Measurements from ENCODE around the gene CLK2. TPM values are rescaled to one million over a fixed set of nuclear protein-coding genes. Genes with fewer than 3 reads are reported as not detected.

CLK2 gene
- 10 to 100 TPM; 54.8 to 57.8 TPM for total RNA-seq
- total RNA-seq, result 65.0 to 95.8 reads per million in 2 donors

GRCh38 chr1:155273343-155274245, at the start of gene CLK2:
Gene CLK2, minus strand, starts transcription at chr1:155273504. Its CDS starts 2,527 bp downstream, at chr1:155270977.
- DNase-seq, result peak; percentile 90 to 92 (median 90)
- Mint-ChIP-seq H3K27ac (peak within 1 kb of the TSS; percentile 87), H3K4me3 (peak within 1 kb of the TSS; percentile 98), H3K4me1 (peaks cover 40% of the 10 kb centered on the region), H3K27me3 (no peaks in the 10 kb centered on the region), H3K36me3 (ENCODE audit: low read depth) (peaks cover 5% of the 10 kb centered on the region)
- peak; percentile 88 for ATAC-seq
- no peaks in the 10 kb centered on the region for H3K9me3 ChIP-seq (ENCODE audit: control insufficient read depth, low read length, poor library complexity, severe bottlenecking)

- peaks cover 29% of the 10 kb centered on the region for H3K4me1 Mint-ChIP-seq
- DNase-seq, result no peak
Measured at GRCh38 chr1:155322571-155322952, 49.3 kb upstream of the CLK2 start.

GRCh38 chr1:155321639-155322503, 48.6 kb upstream of the CLK2 start:
- peaks cover 2% of the 10 kb centered on the region for H3K36me3 Mint-ChIP-seq (ENCODE audit: low read depth)
- DNase-seq (no peak), ATAC-seq (no peak)
- H3K27me3 Mint-ChIP-seq, result no peaks in the 10 kb centered on the region
- no peaks in the 10 kb centered on the region for H3K9me3 ChIP-seq (ENCODE audit: control insufficient read depth, low read length, poor library complexity, severe bottlenecking)
- H3K4me3 Mint-ChIP-seq, result peak overlapping the region; percentile 86
- no peak overlapping the region for H3K27ac Mint-ChIP-seq
- peaks cover 29% of the 10 kb centered on the region for H3K4me1 Mint-ChIP-seq

More at GRCh38 chr1:155322571-155322952, 49.3 kb upstream of the CLK2 start:
- no peak overlapping the region for H3K27ac Mint-ChIP-seq
- H3K27me3 Mint-ChIP-seq, result no peaks in the 10 kb centered on the region
- no peak for ATAC-seq
- peak overlapping the region; percentile 86 for H3K4me3 Mint-ChIP-seq
- H3K9me3 ChIP-seq (ENCODE audit: control insufficient read depth, low read length, poor library complexity, severe bottlenecking), result no peaks in the 10 kb centered on the region
- H3K36me3 Mint-ChIP-seq (ENCODE audit: low read depth), result peaks cover 2% of the 10 kb centered on the region

- H3K4me3 Mint-ChIP-seq, result peak within 1 kb of the TSS; percentile 86
- ATAC-seq (peak; percentile 37), DNase-seq (peak; percentile 55 to 67 (median 61))
- H3K9me3 ChIP-seq (ENCODE audit: control insufficient read depth, low read length, poor library complexity, severe bottlenecking), result no peaks in the 10 kb centered on the region
- no peaks in the 10 kb centered on the region for H3K27me3 Mint-ChIP-seq
- peak within 1 kb of the TSS; percentile 41 for H3K27ac Mint-ChIP-seq
- peaks cover 2% of the 10 kb centered on the region for H3K36me3 Mint-ChIP-seq (ENCODE audit: low read depth)
- H3K4me1 Mint-ChIP-seq, result peaks cover 26% of the 10 kb centered on the region
Measured at GRCh38 chr1:155320661-155321617, 47.6 kb upstream of the CLK2 start, which contains the start of gene RUSC1. Gene RUSC1, plus strand, starts transcription at chr1:155320894. Its CDS starts 880 bp downstream, at chr1:155321774.

GRCh38 chr1:155320252-155320651, 46.9 kb upstream of the CLK2 start:
- H3K9me3 ChIP-seq (ENCODE audit: control insufficient read depth, low read length, poor library complexity, severe bottlenecking), result no peaks in the 10 kb centered on the region
- Mint-ChIP-seq H3K4me1 (peaks cover 23% of the 10 kb centered on the region), H3K4me3 (peak overlapping the region; percentile 86), H3K27ac (peak overlapping the region; percentile 41), H3K36me3 (ENCODE audit: low read depth) (peaks cover 2% of the 10 kb centered on the region), H3K27me3 (no peaks in the 10 kb centered on the region)
- DNase-seq (no peak), ATAC-seq (no peak)

GRCh38 chr1:155319536-155319935, 46.2 kb upstream of the CLK2 start:
- no peak for ATAC-seq
- no peaks in the 10 kb centered on the region for H3K9me3 ChIP-seq (ENCODE audit: control insufficient read depth, low read length, poor library complexity, severe bottlenecking)
- peak overlapping the region; percentile 41 for H3K27ac Mint-ChIP-seq
- H3K27me3 Mint-ChIP-seq, result no peaks in the 10 kb centered on the region
- no peak for DNase-seq
- peaks cover 23% of the 10 kb centered on the region for H3K4me1 Mint-ChIP-seq
- H3K36me3 Mint-ChIP-seq (ENCODE audit: low read depth), result peaks cover 2% of the 10 kb centered on the region
- H3K4me3 Mint-ChIP-seq, result peak overlapping the region; percentile 21

GRCh38 chr1:155318082-155318481, 44.8 kb upstream of the CLK2 start:
- no peak for DNase-seq
- Mint-ChIP-seq H3K27ac (no peak overlapping the region), H3K36me3 (ENCODE audit: low read depth) (peaks cover 7% of the 10 kb centered on the region), H3K4me3 (no peak overlapping the region), H3K4me1 (peaks cover 26% of the 10 kb centered on the region), H3K27me3 (no peaks in the 10 kb centered on the region)
- no peak for ATAC-seq
- H3K9me3 ChIP-seq (ENCODE audit: control insufficient read depth, low read length, poor library complexity, severe bottlenecking), result no peaks in the 10 kb centered on the region

GRCh38 chr1:155316922-155317321, 43.6 kb upstream of the CLK2 start:
- peaks cover 8% of the 10 kb centered on the region for H3K36me3 Mint-ChIP-seq (ENCODE audit: low read depth)

GRCh38 chr1:155313261-155313660, 40.0 kb upstream of the CLK2 start:
- peaks cover 29% of the 10 kb centered on the region for H3K4me1 Mint-ChIP-seq
- H3K27me3 Mint-ChIP-seq, result no peaks in the 10 kb centered on the region
- no peak for ATAC-seq
- no peak overlapping the region for H3K4me3 Mint-ChIP-seq
- H3K36me3 Mint-ChIP-seq (ENCODE audit: low read depth), result peaks cover 7% of the 10 kb centered on the region
- no peaks in the 10 kb centered on the region for H3K9me3 ChIP-seq (ENCODE audit: control insufficient read depth, low read length, poor library complexity, severe bottlenecking)
- DNase-seq, result no peak
- H3K27ac Mint-ChIP-seq, result no peak overlapping the region

More at GRCh38 chr1:155316922-155317321, 43.6 kb upstream of the CLK2 start:
- H3K9me3 ChIP-seq (ENCODE audit: control insufficient read depth, low read length, poor library complexity, severe bottlenecking), result no peaks in the 10 kb centered on the region
- Mint-ChIP-seq H3K27me3 (no peaks in the 10 kb centered on the region), H3K4me1 (peaks cover 30% of the 10 kb centered on the region), H3K4me3 (no peak overlapping the region), H3K27ac (no peak overlapping the region)
- DNase-seq (no peak), ATAC-seq (no peak)

GRCh38 chr1:155309423-155310021, 36.2 kb upstream of the CLK2 start:
- Mint-ChIP-seq H3K27ac (peak overlapping the region; percentile 97), H3K4me1 (peaks cover 30% of the 10 kb centered on the region), H3K27me3 (peaks cover 1% of the 10 kb centered on the region), H3K36me3 (ENCODE audit: low read depth) (peaks cover 9% of the 10 kb centered on the region), H3K4me3 (peak overlapping the region; percentile 97)
- no peak for DNase-seq
- no peaks in the 10 kb centered on the region for H3K9me3 ChIP-seq (ENCODE audit: control insufficient read depth, low read length, poor library complexity, severe bottlenecking)
- ATAC-seq, result no peak

GRCh38 chr1:155308493-155309422, 35.5 kb upstream of the CLK2 start, which contains the start of gene FDPS:
Gene FDPS, plus strand, starts transcription at chr1:155308866. Its CDS starts 924 bp downstream, at chr1:155309790.
- peak; percentile 98 for ATAC-seq
- peak within 1 kb of the TSS; percentile 97 for H3K4me3 Mint-ChIP-seq
- peaks cover 5% of the 10 kb centered on the region for H3K27me3 Mint-ChIP-seq
- DNase-seq, result peak; percentile 91 to 96 (median 93)
- H3K4me1 Mint-ChIP-seq, result peaks cover 30% of the 10 kb centered on the region
- H3K36me3 Mint-ChIP-seq (ENCODE audit: low read depth), result peaks cover 9% of the 10 kb centered on the region
- peak within 1 kb of the TSS; percentile 97 for H3K27ac Mint-ChIP-seq
- no peaks in the 10 kb centered on the region for H3K9me3 ChIP-seq (ENCODE audit: control insufficient read depth, low read length, poor library complexity, severe bottlenecking)

Measured in T-helper 17 cell (primary cell).